HepG2 (cell line): ENCODE results near the gene BMP2.

ENCODE experiments used
- ELF1 ChIP-seq: sonication (generic); formaldehyde crosslinking; IDR thresholded peaks from 2 replicates; pipeline ENCODE4 v1.4.0; 2020; ENCODE audit warnings: missing genetic modification reagents
- JUNB ChIP-seq: sonication (generic); formaldehyde crosslinking; IDR thresholded peaks from 2 replicates; pipeline ENCODE4 v1.8.0; 2022; ENCODE audit warnings: missing genetic modification reagents, mild to moderate bottlenecking, borderline replicate concordance
- MXI1 ChIP-seq: IDR thresholded peaks from 3 replicates; pipeline ENCODE4 v1.6.1; 2012; ENCODE audit warnings: low read depth, low read length, inconsistent platforms, borderline replicate concordance
- NFRKB ChIP-seq: fragments of 450-650 bp; IDR thresholded peaks from 2 replicates; pipeline ENCODE4 v1.6.1; 2017
- NR0B2 ChIP-seq: sonication (generic); formaldehyde crosslinking; IDR thresholded peaks from 2 replicates; pipeline ENCODE4 v1.4.0; 2020; ENCODE audit warnings: mild to moderate bottlenecking, missing genetic modification reagents
- RAD21 ChIP-seq: fragments of 450-650 bp; formaldehyde crosslinking; IDR thresholded peaks from 2 replicates; pipeline ENCODE4 v1.5.0; 2020; ENCODE audit warnings: mild to moderate bottlenecking
- RFX1 ChIP-seq: fragments of 450-650 bp; IDR thresholded peaks from 2 replicates; pipeline ENCODE4 v1.6.1; 2017
- TAF1 ChIP-seq: sonication (generic); formaldehyde crosslinking; IDR thresholded peaks from 2 replicates; pipeline ENCODE4 v1.4.0; 2020; ENCODE audit warnings: missing genetic modification reagents
- TBX2 ChIP-seq: sonication (generic); formaldehyde crosslinking; IDR thresholded peaks from 2 replicates; pipeline ENCODE4 v1.5.0; 2020; ENCODE audit warnings: missing genetic modification reagents, mild to moderate bottlenecking, borderline replicate concordance
- ZNF616 ChIP-seq: sonication (generic); formaldehyde crosslinking; IDR thresholded peaks from 2 replicates; pipeline ENCODE4 v1.5.0; 2020; ENCODE audit warnings: low read depth, mild to moderate bottlenecking, missing genetic modification reagents
- ZNF761 ChIP-seq: sonication (generic); formaldehyde crosslinking; conservative IDR thresholded peaks from 2 replicates; pipeline ENCODE4 v1.4.0; 2020; ENCODE audit warnings: mild to moderate bottlenecking, missing genetic modification reagents
- TF ChIP-seq, protein P1 (sequence below): sonication (generic); formaldehyde crosslinking; IDR thresholded peaks from 2 replicates; pipeline ENCODE4 v1.5.0; 2020; ENCODE audit warnings: mild to moderate bottlenecking, missing genetic modification reagents, moderate library complexity
- TF ChIP-seq, protein P2 (sequence below): IDR thresholded peaks from 2 replicates; pipeline ENCODE4 v1.6.1; 2012; ENCODE audit warnings: low read depth, low read length, improper control_type of control experiment

DNA sequence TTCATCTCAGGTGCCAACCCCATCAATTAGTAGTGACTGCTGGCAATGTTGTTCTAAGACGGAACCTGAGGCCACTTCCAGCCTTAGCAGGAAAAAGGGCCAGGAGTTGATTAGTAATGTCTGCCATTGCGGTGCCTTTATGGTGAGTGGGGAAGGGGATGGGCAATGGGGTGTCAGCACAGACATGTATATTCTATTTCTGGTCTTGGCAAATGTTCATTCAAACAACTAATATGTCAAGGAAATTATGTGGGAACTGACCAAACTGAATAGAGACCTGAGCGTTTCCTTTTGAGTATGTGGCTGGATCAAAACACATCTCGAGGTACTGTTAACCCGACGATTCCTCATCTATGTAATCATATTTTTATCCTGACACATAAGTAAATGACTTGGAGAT lies 34.6 kb upstream of the BMP2 start:
- TF ChIP-seq ZNF761 (CRISPR knock-in tag), result no peak
- TF ChIP-seq RFX1, result no peak
- TF ChIP-seq ELF1, result no peak
- TF ChIP-seq JUNB (CRISPR knock-in tag), result no peak
- TF ChIP-seq, protein P1, sequence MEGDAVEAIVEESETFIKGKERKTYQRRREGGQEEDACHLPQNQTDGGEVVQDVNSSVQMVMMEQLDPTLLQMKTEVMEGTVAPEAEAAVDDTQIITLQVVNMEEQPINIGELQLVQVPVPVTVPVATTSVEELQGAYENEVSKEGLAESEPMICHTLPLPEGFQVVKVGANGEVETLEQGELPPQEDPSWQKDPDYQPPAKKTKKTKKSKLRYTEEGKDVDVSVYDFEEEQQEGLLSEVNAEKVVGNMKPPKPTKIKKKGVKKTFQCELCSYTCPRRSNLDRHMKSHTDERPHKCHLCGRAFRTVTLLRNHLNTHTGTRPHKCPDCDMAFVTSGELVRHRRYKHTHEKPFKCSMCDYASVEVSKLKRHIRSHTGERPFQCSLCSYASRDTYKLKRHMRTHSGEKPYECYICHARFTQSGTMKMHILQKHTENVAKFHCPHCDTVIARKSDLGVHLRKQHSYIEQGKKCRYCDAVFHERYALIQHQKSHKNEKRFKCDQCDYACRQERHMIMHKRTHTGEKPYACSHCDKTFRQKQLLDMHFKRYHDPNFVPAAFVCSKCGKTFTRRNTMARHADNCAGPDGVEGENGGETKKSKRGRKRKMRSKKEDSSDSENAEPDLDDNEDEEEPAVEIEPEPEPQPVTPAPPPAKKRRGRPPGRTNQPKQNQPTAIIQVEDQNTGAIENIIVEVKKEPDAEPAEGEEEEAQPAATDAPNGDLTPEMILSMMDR (CRISPR knock-in tag), result no peak
- no peak for TF ChIP-seq MXI1
- TF ChIP-seq RAD21 (CRISPR knock-in tag), result no peak
- TF ChIP-seq TBX2 (CRISPR knock-in tag), result no peak
- TF ChIP-seq NFRKB, result no peak
- TF ChIP-seq, protein P2, sequence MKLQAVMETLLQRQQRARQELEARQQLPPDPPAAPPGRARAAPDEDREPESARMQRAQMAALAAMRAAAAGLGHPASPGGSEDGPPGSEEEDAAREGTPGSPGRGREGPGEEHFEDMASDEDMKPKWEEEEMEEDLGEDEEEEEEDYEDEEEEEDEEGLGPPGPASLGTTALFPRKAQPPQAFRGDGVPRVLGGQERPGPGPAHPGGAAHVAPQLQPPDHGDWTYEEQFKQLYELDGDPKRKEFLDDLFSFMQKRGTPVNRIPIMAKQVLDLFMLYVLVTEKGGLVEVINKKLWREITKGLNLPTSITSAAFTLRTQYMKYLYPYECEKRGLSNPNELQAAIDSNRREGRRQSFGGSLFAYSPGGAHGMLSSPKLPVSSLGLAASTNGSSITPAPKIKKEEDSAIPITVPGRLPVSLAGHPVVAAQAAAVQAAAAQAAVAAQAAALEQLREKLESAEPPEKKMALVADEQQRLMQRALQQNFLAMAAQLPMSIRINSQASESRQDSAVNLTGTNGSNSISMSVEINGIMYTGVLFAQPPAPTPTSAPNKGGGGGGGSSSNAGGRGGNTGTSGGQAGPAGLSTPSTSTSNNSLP, result no peak
- no peak for TF ChIP-seq NR0B2 (CRISPR knock-in tag)
- no peak for TF ChIP-seq TAF1
- TF ChIP-seq ZNF616, result no peak
